UCSD-AML1 (cell line): ENCODE data around the gene GSAP.
"Not testable (repeated sequence)": the region's sequence is repeated elsewhere in the genome, so short reads cannot be mapped to it uniquely, and the experiment has no call there.

Experiments used
- DNase-seq: peaks from one replicate; lab custom pipeline; 2025; ENCODE audit not compliant: unreplicated experiment; lab: John Stamatoyannopoulos, UW

Gene GSAP

GRCh38 chr7:77415823-77416620, at the start of gene GSAP:
Gene GSAP (minus strand): TSS chr7:77416349. CDS start chr7:77416321, 28 bp downstream.
- DNase-seq: peak; percentile 43

- no peak for DNase-seq
Observed at GRCh38 chr7:77465256-77465655, 49.1 kb upstream of the GSAP start.

- no peak for DNase-seq
Observed at GRCh38 chr7:77464589-77464988, 48.4 kb upstream of the GSAP start.

GRCh38 chr7:77463632-77464031, 47.5 kb upstream of the GSAP start:
- not testable (repeated sequence) for DNase-seq

- no peak for DNase-seq
Observed at GRCh38 chr7:77461842-77462241, 45.7 kb upstream of the GSAP start.

GRCh38 chr7:77461246-77461645, 45.1 kb upstream of the GSAP start:
- no peak for DNase-seq

- no peak for DNase-seq
Observed at GRCh38 chr7:77460057-77460486, 43.9 kb upstream of the GSAP start.

GRCh38 chr7:77459311-77459726, 43.2 kb upstream of the GSAP start:
- no peak for DNase-seq

GRCh38 chr7:77458786-77459185, 42.6 kb upstream of the GSAP start:
- DNase-seq: no peak

- DNase-seq: no peak
Observed at GRCh38 chr7:77457779-77458178, 41.6 kb upstream of the GSAP start.

GRCh38 chr7:77456696-77457095, 40.5 kb upstream of the GSAP start:
- no peak for DNase-seq

GRCh38 chr7:77455321-77455720, 39.2 kb upstream of the GSAP start:
- no peak for DNase-seq

GRCh38 chr7:77454802-77455201, 38.7 kb upstream of the GSAP start:
- DNase-seq: no peak

GRCh38 chr7:77453531-77453930, 37.4 kb upstream of the GSAP start:
- no peak for DNase-seq

- DNase-seq: not testable (repeated sequence)
Observed at GRCh38 chr7:77451950-77452349, 35.8 kb upstream of the GSAP start.

GRCh38 chr7:77450613-77451012, 34.5 kb upstream of the GSAP start:
- no peak for DNase-seq

GRCh38 chr7:77450054-77450453, 33.9 kb upstream of the GSAP start:
- no peak for DNase-seq

- DNase-seq: no peak
Observed at GRCh38 chr7:77447616-77448015, 31.5 kb upstream of the GSAP start.

GRCh38 chr7:77444123-77444522, 28.0 kb upstream of the GSAP start:
- DNase-seq: no peak

GRCh38 chr7:77443042-77443441, 26.9 kb upstream of the GSAP start:
- no peak for DNase-seq

- no peak for DNase-seq
Observed at GRCh38 chr7:77442636-77443035, 26.5 kb upstream of the GSAP start.

GRCh38 chr7:77441046-77441445, 24.9 kb upstream of the GSAP start:
- DNase-seq: no peak

- DNase-seq: peak; percentile 26
Observed at GRCh38 chr7:77439572-77439971, 23.4 kb upstream of the GSAP start.
